Activated T-cell treated with anti-CD3 and anti-CD28 coated beads for 48 hours (primary cell): ENCODE measurements around the gene COL9A3.

ENCODE experiments used
- DNase-seq: peaks from one replicate; pipeline ENCODE4 v3.0.0-alpha.2; 2020; ENCODE audit warnings: low read depth

COL9A3 gene

DNA sequence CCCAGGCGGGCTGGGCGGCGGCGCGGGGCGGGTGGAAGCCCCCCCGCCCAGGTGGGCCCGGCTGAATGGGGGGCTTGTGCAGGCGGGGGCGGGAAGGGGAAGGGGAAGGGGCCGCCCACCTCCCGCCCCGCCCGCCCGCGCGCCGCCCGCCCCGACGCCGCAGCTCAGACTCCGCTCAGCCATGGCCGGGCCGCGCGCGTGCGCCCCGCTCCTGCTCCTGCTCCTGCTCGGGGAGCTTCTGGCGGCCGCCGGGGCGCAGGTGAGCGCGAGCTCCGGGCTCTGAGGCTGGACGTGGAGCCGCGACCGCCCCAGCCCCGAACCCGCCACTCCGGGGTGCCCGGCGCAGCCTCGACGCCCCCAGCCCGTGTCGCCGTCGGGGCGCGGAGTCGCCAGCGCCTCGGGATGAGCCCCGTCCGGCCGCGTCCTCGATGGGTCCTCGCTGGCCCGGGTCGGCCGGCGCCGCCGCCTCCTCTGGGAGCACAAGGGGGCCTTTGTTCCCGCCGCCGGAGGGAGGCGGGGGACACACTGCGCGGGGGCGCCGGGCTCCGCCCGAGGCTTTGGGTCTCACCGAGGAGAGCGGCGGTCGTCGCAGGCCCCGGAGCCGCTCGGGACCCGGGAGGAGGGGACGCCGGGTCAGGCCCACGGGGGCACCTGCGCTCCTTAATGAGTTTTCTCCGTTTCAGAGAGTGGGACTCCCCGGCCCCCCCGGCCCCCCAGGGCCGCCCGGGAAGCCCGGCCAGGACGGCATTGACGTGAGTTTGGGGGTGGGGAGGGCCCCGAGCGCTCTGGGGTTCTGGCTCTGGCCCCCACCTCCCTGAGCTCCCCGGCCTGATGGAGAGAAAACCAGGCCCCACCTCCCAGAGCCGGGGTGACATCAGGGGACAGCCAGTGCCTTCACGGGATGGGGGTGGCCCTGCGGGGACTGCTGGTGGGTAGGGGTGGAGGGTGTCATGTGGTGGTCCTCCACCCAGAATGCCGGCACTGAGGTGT lies at the start of gene COL9A3:
TSS of gene COL9A3 (plus strand) at position 167 of the 990 bp plus-strand sequence. CDS start at position 182, 15 bp downstream.
- no peak for DNase-seq

DNA sequence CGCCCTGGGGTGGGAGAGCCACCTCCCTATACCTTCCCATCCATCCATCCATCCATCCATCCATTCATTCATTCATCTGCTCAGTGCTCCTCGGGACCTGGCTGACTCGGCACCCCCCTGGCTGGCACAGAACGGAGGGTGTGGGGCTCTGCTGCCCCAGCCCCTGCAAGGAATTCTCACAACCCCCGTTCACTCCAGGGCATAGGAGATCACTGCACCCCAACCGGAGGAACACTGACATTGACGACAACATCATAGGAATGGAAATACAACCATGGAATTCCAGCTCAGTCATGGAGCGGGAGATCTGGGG lies 48.7 kb upstream of the COL9A3 start:
- DNase-seq, result no peak

DNA sequence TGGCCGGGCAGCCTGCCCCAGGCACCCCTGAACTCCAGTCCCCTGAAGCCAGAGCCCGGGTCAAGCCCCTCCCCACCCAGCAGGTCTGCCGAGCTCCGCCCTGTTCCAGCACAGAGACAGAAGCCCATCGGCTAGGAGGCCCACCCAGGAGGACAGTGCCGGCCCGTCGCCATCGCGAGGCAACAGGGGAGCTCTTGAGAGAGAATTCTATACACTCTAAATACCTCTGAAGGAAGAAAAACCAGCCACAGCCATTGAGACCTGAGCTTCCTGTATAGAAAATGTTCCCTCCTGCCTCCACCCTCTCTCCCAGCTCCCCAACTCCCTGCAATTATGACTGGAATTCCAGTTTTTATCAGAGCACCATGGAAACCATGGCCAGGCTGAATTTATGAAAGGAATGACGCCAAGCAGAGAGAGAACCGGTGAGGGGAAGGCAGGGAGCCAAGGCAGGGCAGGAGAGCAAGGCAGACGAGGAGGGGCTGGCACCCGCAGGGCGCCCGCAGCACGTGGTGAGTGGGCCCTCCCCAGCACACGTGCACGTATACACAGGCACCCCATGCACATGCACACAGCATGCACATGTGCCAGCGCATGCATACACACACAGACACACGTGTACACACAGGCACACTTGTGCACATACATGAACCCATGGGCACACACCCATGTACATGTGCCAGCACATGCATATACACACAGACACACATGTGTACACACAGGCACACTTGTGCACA lies 48.1 kb upstream of the COL9A3 start:
- DNase-seq, result no peak

DNA sequence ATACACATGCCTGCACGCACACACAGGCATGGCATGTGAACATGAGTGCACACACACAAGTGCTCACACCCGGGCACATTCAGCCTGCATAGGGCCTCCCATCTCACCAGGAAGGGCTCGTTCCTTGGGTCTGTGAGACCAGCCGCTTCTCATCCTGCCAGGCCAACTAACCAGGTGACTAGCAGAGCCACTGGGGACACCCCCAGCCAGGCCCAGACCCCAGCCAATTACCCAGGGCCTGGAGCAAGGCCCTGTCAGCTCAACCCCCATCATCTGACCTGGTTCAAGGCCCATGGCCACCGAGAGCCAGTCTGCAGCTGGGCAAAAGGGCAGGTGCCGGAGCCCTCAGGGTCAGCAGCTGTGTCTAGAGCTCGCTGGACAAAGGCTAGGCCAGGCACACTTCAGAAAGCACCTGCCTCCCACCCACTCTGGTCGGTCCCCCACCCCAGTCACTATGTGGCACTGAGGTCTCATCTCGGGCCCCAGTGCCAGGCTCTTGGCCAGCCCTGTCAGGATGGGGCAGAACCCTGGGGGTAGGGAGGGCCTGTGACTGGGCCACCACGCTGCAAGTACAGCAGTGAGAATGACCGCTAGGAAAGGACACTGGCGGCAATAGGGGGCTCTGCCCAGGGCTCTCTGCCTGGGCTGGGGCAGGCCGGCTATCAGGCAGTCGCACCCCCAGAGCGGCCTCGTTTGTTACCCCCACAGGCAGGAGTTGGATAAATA lies 47.3 kb upstream of the COL9A3 start:
- no peak for DNase-seq

DNA sequence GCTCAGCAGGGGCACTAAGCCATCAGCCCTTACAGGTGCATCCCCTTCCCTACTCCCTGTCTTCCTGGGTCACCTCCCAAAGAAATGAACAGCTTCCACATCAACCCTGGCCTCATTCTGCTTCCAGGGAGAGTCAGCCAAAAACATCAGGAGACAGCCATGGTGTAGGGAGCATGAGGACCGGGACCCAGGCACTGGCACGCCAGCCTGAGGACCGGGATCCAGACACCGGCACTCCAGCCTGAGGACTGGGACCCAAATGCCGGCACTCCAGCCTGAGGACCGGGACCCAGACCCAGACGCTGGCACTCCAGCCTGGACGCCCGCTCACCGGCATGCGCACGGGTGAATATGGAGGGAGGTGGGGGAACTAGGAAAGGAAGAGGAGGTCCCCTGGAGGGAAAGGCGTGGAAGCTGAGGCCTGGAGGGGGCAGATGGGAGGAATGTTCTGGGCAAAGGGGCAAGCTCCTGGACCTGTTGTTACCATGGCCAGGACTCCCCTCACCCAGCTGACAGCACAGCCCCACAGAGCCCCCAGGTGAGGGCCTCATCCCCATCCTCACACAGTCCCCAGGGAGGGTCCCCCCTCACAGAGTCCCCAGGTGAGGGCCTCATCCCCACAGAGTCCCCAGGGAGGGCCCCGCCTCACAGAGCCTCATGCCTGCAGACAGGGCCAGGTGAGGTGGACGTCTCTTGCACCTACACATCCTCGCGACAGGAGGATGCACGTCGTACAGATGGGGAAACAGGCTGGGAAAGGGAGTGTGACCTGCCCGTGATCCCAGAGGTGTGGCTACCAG lies 46.5 kb upstream of the COL9A3 start:
- DNase-seq, result no peak

DNA sequence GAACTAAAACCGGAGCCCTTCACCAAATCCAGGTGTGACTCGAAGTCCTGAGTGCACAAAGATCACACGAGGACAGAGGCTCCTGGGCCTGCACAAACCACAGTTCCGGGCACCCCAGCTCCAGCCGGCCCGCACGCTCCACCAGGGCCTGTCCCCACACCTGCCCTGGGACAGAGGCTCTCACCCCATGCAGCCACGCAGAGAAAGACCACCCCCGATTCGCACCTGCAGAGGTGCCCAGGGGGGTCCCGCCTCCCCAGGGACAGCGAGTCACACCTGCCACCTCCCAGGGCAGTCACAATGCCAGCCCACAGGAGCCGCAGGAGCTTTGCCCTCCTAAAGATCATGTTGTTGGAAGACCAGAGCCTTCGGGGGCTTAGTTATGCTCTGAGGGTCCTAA lies 45.9 kb upstream of the COL9A3 start:
- no peak for DNase-seq

DNA sequence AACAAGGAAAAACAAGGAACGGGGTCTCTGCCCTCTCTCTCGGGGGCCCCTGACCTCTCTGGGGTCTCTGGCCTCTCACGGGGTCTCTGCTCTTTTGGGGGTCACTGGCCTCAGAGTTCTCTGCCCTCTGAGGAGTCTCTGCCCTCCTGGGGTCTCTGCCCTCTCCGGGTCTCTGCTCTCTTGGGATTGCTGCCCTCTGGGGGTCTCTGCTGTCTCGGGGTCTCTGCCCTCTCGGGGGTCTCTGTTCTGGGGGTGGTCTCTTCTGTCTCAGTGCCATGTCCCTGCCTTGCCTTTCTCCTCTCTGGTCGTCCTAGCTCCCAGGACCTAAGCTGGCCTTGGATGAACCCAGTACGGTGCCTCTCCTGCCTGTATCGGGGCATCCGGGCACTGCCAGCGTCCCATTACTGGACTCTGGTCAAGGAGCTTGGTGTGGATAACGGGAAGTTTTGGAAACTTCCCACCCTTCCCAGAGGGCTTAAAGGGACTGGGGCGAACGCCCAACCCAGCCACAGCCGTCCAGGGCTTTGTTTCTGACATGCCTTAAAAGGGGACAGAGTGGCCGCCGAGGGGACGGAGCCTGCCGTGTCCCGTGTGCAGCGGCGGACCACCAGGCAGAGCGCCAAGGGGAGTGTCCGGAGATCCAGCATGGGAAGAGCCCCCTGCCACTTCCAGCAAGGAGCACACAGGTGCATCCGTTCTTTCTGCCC lies 45.3 kb upstream of the COL9A3 start:
- no peak for DNase-seq

DNA sequence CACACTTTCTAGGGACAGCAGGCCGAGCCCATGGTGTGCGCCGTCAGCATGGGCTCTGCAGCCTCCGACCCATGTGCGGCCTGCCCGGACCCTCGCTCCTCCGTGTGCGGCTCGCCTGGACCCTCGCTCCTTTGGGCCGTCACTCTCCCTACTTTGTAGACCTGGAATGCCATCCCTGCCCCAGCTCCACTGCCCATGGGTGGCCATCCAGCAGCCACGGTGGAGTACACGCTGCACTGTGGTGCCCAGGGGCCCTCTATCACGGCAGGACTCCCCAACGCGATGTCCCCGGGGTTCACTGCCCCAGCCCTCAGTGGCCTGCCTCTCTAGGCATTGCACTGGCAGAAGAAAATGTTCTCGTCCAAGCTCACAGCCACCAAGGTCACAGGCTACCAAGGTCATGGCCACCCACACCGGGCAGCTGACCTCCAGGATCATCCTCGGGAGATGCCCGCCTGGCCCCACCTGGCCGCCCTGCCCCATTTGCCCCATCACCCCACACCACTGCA lies 44.7 kb upstream of the COL9A3 start:
- DNase-seq, result no peak

DNA sequence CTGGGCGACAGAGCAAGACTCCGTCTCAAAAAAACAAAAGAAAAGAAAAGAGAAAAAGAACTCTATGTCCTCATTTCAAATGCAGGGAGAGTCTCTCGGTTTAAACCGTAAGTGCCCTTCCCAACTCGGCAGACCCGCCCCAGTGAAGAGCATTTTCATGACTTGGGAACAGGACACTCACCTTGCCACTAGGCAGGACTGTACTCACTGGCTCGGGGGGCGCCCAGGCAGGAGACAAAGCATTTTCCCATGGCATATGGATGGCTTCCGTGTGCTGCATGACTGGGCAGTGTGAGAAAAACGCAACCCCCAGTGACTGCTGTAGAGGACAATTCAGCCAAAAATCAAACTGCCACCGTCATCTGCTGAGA lies 44.2 kb upstream of the COL9A3 start:
- DNase-seq, result no peak

DNA sequence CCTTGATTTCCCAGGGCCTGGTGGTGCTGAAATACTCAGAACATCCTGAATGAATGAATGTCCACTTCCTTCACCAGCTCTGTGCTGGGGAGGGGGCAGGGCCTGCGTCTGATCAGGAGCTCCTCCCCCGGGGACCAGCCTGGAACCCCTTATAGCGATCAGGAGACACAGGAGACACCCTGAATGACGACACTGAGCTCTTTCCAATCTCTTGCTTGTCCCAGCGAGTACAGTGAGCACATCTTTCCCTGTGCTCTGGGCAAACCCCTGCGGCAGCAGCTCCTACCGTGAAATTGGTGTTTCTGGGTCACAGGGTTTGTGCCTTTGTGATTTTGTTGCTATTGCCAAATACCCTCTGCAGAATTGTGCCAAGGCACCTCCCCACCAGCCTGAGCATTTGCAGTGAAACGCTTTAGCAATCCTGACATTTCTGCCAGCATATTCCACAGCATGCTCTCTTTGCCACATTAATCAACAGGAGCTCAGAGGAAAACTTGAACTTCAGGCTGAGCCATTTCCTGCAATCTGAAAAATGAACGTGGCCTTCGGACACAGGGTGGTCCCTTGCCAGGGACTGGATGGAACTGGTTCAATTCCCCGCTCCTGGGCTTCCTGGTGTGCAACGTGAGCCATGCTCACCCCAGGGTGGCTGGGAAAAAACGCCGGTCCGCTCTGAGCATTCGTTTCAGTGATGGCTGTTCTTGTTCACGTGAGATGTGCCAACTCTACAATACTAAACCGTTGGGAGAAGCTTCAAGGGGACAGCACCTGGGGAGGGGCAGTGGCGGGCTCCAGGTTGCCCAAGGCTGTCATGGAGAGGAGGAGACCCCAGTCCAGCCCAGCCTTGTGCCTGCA lies 43.6 kb upstream of the COL9A3 start:
- no peak for DNase-seq

DNA sequence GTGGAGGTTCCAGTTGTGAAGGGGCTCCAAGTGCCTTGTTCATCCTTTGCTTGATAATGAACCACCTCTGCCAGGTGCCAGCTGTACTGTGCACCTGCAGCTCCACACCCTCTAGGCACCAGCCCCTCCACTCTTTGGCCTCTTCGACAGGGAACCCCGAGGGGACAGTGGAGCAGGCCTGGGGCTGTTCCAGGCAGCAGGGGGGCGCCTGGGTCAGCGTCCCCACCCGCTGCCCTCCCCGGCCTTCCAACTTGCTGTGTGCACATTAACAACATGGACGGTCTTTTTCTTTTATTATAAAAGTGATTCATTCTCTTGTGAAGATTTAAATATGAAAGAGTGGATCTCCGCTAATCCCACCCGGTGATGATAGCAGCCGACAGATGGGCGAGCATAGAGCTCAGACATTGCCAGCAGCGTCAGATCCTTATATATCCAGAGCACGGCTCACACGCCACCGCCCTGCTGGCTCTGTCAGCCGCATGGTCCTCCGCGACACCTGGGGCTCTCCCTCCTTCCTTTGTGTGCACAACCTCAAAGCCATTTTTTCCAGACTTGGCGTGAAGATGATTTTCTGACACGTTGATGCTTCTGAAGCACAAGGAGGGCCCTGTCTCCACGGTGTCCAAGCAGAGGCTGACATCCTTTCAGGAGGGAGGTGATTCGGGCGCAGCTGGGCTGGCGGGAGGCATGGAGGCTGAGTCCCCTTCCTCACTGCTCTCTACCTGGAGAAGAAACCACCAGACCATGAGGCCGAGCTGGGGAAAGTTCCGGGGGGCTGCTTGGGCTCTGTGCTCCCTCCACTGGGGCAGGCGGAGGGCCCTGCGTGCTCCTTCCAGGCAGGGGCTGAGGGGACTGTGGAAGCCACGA lies 42.8 kb upstream of the COL9A3 start:
- no peak for DNase-seq

DNA sequence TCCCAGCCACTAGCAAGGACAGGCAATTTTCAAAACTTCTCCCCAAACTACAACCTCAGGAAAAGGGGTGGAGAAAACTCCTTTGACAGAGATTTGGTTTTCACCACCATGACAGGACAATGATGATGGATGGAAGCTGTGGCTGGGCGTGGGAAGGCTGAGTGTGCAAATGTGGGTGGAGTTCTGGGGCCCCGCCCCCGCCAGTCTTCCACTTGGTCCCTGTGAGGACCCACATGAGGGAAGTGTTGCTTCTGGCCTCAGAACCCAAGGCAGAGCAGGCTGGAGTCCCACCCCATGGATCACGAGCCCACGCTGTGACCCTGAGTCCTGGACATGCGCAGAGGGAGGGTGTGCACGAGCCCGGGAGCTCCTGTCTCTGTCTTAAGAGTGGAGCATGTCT lies 42.1 kb upstream of the COL9A3 start:
- DNase-seq, result peak; percentile 22

DNA sequence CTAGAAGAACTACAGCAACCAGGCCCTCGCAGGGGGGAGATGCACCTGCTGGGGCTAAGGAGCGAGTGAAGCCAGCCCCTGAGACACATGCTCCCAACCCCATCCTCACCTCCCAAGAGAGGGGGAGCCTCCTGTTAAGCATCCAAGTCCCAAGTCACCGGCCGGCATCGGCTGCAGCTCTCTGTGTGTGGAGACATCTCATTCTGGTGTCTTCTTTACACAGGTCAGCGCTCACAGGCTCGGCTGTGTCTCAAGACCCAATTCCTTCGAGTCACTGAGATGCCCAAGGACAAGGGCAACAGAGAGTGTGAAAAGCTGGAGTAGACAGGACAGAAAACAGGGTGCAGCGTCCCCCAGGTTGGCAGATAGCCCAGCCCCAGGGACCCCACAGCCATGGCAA lies 41.6 kb upstream of the COL9A3 start:
- DNase-seq, result no peak

DNA sequence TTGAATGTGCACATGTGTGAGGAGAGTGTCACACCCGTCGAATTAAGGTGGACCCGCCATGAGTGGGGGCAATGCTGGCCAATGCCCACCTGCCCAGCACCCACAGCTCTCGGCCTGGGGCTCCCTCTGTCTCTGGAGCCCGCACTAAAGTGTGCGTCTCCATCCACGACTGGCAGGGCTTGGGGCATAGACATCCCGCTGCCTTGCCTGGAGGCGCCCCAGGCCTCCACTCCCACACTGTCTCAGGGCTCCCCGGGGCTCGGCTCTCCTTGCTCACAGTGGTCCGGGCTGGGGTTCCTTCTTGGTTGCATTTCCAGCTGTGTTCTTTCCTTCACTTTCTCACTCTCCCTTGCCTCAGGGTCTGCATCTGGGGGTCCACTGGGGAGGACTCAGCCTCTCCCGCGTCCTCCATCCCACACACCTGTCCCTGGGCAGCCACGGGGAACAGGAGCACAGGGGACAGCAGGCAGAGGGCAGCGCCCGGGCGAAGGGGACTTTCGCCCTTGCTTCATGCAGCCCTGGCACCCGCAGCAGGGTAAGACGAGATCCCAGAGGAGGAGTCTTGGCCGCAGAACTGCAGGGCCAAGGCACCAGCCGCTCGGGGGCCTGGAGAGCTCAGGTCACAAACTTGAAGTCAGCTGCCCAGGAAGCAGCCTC lies 40.7 kb upstream of the COL9A3 start:
- DNase-seq, result no peak

DNA sequence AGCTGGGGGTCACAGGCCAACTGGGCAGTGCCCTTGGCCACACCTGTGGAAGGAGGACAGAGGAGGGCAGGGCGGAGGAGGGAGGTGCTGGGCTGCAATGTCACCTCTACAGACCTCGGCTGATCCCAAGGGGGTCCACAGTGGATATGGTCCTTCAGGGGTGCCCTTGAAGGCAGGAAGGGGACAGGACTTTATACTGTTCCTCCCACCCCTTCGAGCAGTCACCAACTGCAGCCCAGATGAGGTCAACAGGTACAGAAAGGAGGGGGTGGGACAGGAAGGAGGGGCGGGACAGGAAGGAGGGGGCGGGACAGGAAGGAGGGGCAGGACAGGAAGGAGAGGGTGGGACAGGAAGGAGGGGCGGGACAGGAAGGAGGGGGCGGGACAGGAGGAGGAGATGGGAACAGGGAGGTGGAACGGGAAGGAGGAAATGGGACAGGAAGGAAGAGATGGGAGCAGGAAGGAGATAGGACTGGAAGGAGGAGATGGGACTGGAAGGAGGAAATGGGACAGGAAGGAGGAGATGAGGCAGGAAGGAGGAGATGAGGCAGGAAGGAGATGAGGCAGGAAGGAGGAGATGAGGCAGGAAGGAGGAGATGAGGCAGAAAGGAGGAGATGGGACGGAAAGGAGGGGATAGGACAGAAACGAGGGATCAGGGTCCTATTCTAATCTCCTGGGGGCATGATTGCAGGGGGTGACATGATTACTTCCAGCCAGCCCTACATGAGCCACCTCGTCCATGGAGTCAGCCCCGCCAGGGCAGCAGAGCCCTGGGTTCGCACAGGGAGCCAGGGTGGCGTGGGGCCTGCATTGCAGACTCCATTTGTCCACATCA lies 39.9 kb upstream of the COL9A3 start:
- DNase-seq, result peak; percentile 49

DNA sequence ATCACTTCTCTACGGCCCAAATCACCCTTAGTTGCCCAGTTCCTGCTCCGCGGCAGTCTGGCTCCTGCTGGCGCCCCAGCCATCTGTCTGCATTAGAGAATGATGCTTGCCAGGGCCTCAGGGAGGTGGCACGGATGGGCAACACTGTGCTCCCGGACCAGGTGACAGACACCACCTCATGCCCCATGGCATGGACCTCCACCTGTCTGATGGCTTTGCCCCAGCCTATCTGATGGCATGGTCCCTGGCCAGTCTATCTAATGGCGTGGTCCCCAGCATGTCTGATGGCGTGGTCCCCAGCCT lies 39.4 kb upstream of the COL9A3 start:
- DNase-seq, result no peak

DNA sequence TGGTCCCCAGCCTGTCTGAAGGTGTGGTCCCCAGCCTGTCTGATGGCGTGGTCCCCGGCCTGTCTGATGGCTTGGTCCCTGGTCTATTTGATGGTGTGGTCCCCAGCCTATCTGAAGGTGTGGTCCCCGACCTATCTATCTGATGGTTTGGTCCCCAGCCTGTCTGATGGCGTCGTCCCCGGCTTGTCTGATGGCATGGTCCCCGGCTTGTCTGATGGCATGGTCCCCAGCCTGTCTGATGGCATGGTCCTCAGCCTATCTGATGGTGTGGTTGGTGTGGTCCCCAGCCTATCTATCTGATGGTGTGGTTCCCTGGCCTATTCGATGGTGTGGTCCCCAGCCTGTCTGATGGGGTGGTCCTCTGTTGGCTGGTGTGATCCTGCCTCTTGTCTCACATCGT lies 38.8 kb upstream of the COL9A3 start:
- no peak for DNase-seq
